WTC11 (cell line): ENCODE measurements around the gene OBSCN. TPM values are rescaled to one million over a fixed set of nuclear protein-coding genes. Genes with fewer than 3 reads are reported as not detected.

Experiments
- ATAC-seq: fragments of 200-7000 bp; cut with Tn5 transposase; 2 replicates; pipeline ENCODE4 v1.10.0; 2021; ENCODE audit warnings: mild to moderate bottlenecking, moderate library complexity
- CTCF ChIA-PET: fragments of 300-600 bp; sonication (Branson Sonifier 250); formaldehyde crosslinking; loops from one replicate; lab custom pipeline; 2021; ENCODE audit warnings: antibody characterized with exemption; lab: Charles Lee
- POLR2A ChIA-PET: fragments of 350-600 bp; sonication (Branson Sonifier 250); formaldehyde crosslinking; loops from one replicate; lab custom pipeline; 2021; ENCODE audit warnings: antibody characterized with exemption; lab: Charles Lee
- DNase-seq: peaks from one replicate; pipeline ENCODE4 v3.0.0; 2021; ENCODE audit warnings: low spot score
- H3K27ac Mint-ChIP-seq: 2 replicates; pipeline ENCODE4 v1.8.0; 2021; ENCODE audit warnings: mixed read lengths
- H3K27me3 Mint-ChIP-seq: 2 replicates; pipeline ENCODE4 v1.8.0; 2021; ENCODE audit warnings: low read depth, mild to moderate bottlenecking, moderate library complexity, mixed read lengths
- H3K36me3 Mint-ChIP-seq: 2 replicates; pipeline ENCODE4 v1.8.0; 2021; ENCODE audit warnings: mixed read lengths
- H3K4me1 Mint-ChIP-seq: 2 replicates; pipeline ENCODE4 v1.8.0; 2022; ENCODE audit warnings: mixed read lengths
- H3K4me3 Mint-ChIP-seq: 2 replicates; pipeline ENCODE4 v1.8.0; 2021; ENCODE audit warnings: mild to moderate bottlenecking, moderate library complexity, mixed read lengths
- H3K9me3 Mint-ChIP-seq: 2 replicates; pipeline ENCODE4 v1.8.0; 2021; ENCODE audit warnings: mixed read lengths
- EMX1 ChIP-seq: fragments of 250-450 bp; sonication (Bioruptor Pico); IDR thresholded peaks from 2 replicates; pipeline ENCODE4 v1.8.0; 2021; ENCODE audit warnings: mild to moderate bottlenecking
- FOXP1 ChIP-seq: sonication (generic); formaldehyde crosslinking; IDR thresholded peaks from 2 replicates; pipeline ENCODE4 v1.8.0; 2022; ENCODE audit warnings: missing genetic modification reagents, mild to moderate bottlenecking, moderate library complexity, borderline replicate concordance
- MXD4 ChIP-seq: fragments of 250-450 bp; sonication (Bioruptor Pico); IDR thresholded peaks from 2 replicates; pipeline ENCODE4 v1.8.0; 2021; ENCODE audit warnings: mild to moderate bottlenecking, moderate library complexity, borderline replicate concordance
- MYBL2 ChIP-seq: sonication (generic); formaldehyde crosslinking; IDR thresholded peaks from 2 replicates; pipeline ENCODE4 v1.8.1; 2023; ENCODE audit warnings: mild to moderate bottlenecking, moderate library complexity, missing genetic modification reagents
- RORB ChIP-seq: fragments of 250-450 bp; sonication (Bioruptor Pico); IDR thresholded peaks from 2 replicates; pipeline ENCODE4 v1.9.0; 2021; ENCODE audit warnings: mild to moderate bottlenecking
- SOX15 ChIP-seq: fragments of 250-450 bp; sonication (Bioruptor Pico); IDR thresholded peaks from 2 replicates; pipeline ENCODE4 v1.9.0; 2021; ENCODE audit warnings: mild to moderate bottlenecking
- STAT6 ChIP-seq: sonication (generic); formaldehyde crosslinking; conservative IDR thresholded peaks from 2 replicates; pipeline ENCODE4 v1.8.1; 2023; ENCODE audit warnings: mild to moderate bottlenecking, low read depth, missing genetic modification reagents, moderate library complexity
- TEAD1 ChIP-seq: sonication (generic); formaldehyde crosslinking; IDR thresholded peaks from 2 replicates; pipeline ENCODE4 v1.8.0; 2022; ENCODE audit warnings: mild to moderate bottlenecking, missing genetic modification reagents
- ZNF138 ChIP-seq: sonication (generic); formaldehyde crosslinking; conservative IDR thresholded peaks from 2 replicates; pipeline ENCODE4 v1.8.1; 2022; ENCODE audit warnings: mild to moderate bottlenecking, moderate library complexity, missing genetic modification reagents
- total RNA-seq: library from RNA; stranded (reverse); gene quantifications from 3 replicates; pipeline ENCODE4 v1.2.3, GENCODE V29; 2021
- TF ChIP-seq, protein P1 (sequence below): fragments of 250-450 bp; sonication (Bioruptor Pico); IDR thresholded peaks from 2 replicates; pipeline ENCODE4 v1.9.0; 2021; ENCODE audit warnings: mild to moderate bottlenecking
- TF ChIP-seq, protein P2 (sequence below): sonication (generic); formaldehyde crosslinking; IDR thresholded peaks from 2 replicates; pipeline ENCODE4 v1.8.1; 2023; ENCODE audit warnings: mild to moderate bottlenecking, missing genetic modification reagents
- TF ChIP-seq, protein P3 (sequence below): sonication (generic); formaldehyde crosslinking; IDR thresholded peaks from 2 replicates; pipeline ENCODE4 v1.8.1; 2023; ENCODE audit warnings: mild to moderate bottlenecking, missing genetic modification reagents, borderline replicate concordance
- TF ChIP-seq, protein P4 (sequence below): fragments of 250-450 bp; sonication (Bioruptor Pico); IDR thresholded peaks from 2 replicates; pipeline ENCODE4 v1.9.0; 2021; ENCODE audit warnings: mild to moderate bottlenecking, borderline replicate concordance

Gene OBSCN
- total RNA-seq, 1 experiment from 2014 or later, result 38.8 TPM

DNA sequence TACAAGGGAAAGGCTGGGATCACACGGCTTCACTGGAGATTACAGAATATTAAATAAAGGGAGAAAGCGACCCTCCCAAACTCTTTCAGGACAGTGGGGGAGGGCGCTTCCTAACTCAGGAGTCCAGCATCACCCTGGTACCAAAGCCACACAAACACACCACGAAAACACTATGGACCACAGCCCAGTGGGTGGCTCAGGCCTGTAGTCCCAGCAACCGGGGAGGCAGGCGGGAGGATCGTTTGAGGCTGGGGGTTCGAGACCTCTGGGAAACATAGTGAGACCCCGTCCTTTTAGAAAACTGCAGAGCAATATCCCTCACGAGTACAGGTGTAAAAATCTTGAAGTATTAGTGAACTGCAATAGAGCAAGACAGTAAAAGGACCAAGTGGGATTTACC is 182.8 kb downstream of the OBSCN start:
- no peaks in the 10 kb centered on the region for H3K9me3 Mint-ChIP-seq
- peaks cover 5% of the 10 kb centered on the region for H3K36me3 Mint-ChIP-seq
- peaks cover 7% of the 10 kb centered on the region for H3K27me3 Mint-ChIP-seq
- TF ChIP-seq, protein P1, sequence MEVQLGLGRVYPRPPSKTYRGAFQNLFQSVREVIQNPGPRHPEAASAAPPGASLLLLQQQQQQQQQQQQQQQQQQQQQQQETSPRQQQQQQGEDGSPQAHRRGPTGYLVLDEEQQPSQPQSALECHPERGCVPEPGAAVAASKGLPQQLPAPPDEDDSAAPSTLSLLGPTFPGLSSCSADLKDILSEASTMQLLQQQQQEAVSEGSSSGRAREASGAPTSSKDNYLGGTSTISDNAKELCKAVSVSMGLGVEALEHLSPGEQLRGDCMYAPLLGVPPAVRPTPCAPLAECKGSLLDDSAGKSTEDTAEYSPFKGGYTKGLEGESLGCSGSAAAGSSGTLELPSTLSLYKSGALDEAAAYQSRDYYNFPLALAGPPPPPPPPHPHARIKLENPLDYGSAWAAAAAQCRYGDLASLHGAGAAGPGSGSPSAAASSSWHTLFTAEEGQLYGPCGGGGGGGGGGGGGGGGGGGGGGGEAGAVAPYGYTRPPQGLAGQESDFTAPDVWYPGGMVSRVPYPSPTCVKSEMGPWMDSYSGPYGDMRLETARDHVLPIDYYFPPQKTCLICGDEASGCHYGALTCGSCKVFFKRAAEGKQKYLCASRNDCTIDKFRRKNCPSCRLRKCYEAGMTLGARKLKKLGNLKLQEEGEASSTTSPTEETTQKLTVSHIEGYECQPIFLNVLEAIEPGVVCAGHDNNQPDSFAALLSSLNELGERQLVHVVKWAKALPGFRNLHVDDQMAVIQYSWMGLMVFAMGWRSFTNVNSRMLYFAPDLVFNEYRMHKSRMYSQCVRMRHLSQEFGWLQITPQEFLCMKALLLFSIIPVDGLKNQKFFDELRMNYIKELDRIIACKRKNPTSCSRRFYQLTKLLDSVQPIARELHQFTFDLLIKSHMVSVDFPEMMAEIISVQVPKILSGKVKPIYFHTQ (CRISPR knock-in tag), result no peak
- TF ChIP-seq, protein P2, sequence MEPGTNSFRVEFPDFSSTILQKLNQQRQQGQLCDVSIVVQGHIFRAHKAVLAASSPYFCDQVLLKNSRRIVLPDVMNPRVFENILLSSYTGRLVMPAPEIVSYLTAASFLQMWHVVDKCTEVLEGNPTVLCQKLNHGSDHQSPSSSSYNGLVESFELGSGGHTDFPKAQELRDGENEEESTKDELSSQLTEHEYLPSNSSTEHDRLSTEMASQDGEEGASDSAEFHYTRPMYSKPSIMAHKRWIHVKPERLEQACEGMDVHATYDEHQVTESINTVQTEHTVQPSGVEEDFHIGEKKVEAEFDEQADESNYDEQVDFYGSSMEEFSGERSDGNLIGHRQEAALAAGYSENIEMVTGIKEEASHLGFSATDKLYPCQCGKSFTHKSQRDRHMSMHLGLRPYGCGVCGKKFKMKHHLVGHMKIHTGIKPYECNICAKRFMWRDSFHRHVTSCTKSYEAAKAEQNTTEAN (CRISPR knock-in tag), result no peak
- TF ChIP-seq, protein P3, sequence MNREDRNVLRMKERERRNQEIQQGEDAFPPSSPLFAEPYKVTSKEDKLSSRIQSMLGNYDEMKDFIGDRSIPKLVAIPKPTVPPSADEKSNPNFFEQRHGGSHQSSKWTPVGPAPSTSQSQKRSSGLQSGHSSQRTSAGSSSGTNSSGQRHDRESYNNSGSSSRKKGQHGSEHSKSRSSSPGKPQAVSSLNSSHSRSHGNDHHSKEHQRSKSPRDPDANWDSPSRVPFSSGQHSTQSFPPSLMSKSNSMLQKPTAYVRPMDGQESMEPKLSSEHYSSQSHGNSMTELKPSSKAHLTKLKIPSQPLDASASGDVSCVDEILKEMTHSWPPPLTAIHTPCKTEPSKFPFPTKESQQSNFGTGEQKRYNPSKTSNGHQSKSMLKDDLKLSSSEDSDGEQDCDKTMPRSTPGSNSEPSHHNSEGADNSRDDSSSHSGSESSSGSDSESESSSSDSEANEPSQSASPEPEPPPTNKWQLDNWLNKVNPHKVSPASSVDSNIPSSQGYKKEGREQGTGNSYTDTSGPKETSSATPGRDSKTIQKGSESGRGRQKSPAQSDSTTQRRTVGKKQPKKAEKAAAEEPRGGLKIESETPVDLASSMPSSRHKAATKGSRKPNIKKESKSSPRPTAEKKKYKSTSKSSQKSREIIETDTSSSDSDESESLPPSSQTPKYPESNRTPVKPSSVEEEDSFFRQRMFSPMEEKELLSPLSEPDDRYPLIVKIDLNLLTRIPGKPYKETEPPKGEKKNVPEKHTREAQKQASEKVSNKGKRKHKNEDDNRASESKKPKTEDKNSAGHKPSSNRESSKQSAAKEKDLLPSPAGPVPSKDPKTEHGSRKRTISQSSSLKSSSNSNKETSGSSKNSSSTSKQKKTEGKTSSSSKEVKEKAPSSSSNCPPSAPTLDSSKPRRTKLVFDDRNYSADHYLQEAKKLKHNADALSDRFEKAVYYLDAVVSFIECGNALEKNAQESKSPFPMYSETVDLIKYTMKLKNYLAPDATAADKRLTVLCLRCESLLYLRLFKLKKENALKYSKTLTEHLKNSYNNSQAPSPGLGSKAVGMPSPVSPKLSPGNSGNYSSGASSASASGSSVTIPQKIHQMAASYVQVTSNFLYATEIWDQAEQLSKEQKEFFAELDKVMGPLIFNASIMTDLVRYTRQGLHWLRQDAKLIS (CRISPR knock-in tag), result no peak
- TF ChIP-seq MXD4 (CRISPR knock-in tag), result no peak
- no peak for TF ChIP-seq RORB (CRISPR knock-in tag)
- no peak for TF ChIP-seq SOX15 (CRISPR knock-in tag)
- TF ChIP-seq, all 79 proteins: peak for 0
- POLR2A ChIA-PET, result interaction anchor here (0.5 kb wide), 1 partner anchor 16 kb away, joined by 4 read pairs; the partner anchor contains the start of gene TRIM11
- no peaks in the 10 kb centered on the region for H3K4me1 Mint-ChIP-seq
- no peak for ATAC-seq
- no peak overlapping the region for H3K4me3 Mint-ChIP-seq
- DNase-seq, result no peak
- no peak overlapping the region for H3K27ac Mint-ChIP-seq
- CTCF ChIA-PET, result no interaction called here

DNA sequence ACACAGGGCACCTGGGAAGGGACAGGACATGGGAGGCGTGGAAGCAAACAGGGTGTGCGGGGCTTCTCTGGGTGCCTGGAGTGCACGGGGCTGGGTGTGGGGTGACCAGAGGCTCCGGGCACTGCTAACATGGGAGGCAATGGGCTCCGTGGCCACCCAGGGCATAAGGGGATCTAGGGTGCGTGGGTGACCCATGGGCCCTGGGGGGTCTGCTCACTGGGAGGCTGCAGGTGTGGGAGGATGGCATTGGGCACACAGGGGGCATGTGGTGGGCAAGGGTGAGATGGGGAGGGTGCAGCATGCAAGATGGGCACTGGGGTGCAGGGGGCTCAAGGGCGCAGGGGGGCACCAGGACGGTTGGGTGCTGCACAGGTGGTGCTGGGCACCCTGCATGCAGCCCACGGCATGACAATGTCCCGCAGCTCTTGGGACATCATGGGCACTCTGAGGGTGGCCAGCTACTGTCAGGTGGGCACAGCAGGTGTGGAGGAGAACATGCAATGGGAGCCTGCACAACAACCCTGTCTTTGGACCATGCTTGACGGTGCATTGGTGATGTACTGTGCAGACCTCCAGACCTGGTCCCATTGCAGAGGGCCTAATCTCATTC is 183.7 kb downstream of the OBSCN start:
- ChIA-PET POLR2A (no interaction called here), CTCF (interaction anchor here (2.1 kb wide), 1 partner anchor 109 kb away, joined by 9 read pairs; no protein-coding TSS in a partner anchor)
- H3K4me3 Mint-ChIP-seq, result no peak overlapping the region
- no peak overlapping the region for H3K27ac Mint-ChIP-seq
- no peaks in the 10 kb centered on the region for H3K4me1 Mint-ChIP-seq
- peaks cover 2% of the 10 kb centered on the region; the same call in 1 of the 2 replicates for H3K27me3 Mint-ChIP-seq
- no peaks in the 10 kb centered on the region for H3K9me3 Mint-ChIP-seq
- DNase-seq (no peak), ATAC-seq (no peak)
- peaks cover 14% of the 10 kb centered on the region for H3K36me3 Mint-ChIP-seq
- TF ChIP-seq, protein P4, sequence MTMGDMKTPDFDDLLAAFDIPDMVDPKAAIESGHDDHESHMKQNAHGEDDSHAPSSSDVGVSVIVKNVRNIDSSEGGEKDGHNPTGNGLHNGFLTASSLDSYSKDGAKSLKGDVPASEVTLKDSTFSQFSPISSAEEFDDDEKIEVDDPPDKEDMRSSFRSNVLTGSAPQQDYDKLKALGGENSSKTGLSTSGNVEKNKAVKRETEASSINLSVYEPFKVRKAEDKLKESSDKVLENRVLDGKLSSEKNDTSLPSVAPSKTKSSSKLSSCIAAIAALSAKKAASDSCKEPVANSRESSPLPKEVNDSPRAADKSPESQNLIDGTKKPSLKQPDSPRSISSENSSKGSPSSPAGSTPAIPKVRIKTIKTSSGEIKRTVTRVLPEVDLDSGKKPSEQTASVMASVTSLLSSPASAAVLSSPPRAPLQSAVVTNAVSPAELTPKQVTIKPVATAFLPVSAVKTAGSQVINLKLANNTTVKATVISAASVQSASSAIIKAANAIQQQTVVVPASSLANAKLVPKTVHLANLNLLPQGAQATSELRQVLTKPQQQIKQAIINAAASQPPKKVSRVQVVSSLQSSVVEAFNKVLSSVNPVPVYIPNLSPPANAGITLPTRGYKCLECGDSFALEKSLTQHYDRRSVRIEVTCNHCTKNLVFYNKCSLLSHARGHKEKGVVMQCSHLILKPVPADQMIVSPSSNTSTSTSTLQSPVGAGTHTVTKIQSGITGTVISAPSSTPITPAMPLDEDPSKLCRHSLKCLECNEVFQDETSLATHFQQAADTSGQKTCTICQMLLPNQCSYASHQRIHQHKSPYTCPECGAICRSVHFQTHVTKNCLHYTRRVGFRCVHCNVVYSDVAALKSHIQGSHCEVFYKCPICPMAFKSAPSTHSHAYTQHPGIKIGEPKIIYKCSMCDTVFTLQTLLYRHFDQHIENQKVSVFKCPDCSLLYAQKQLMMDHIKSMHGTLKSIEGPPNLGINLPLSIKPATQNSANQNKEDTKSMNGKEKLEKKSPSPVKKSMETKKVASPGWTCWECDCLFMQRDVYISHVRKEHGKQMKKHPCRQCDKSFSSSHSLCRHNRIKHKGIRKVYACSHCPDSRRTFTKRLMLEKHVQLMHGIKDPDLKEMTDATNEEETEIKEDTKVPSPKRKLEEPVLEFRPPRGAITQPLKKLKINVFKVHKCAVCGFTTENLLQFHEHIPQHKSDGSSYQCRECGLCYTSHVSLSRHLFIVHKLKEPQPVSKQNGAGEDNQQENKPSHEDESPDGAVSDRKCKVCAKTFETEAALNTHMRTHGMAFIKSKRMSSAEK (CRISPR knock-in tag), result no peak
- TF ChIP-seq, protein P1 (CRISPR knock-in tag), result no peak
- TF ChIP-seq STAT6 (CRISPR knock-in tag), result no peak
- no peak for TF ChIP-seq EMX1 (CRISPR knock-in tag)
- no peak for TF ChIP-seq ZNF138 (CRISPR knock-in tag)
- TF ChIP-seq MYBL2 (CRISPR knock-in tag), result no peak
- TF ChIP-seq FOXP1, result no peak
- no peak for TF ChIP-seq TEAD1
